Amniotic stem cell (primary cell): ENCODE measurements around the gene DHX32.

Experiments used
- DNase-seq: peaks from one replicate; lab custom pipeline; 2025; lab: John Stamatoyannopoulos, UW

Gene DHX32

DNA sequence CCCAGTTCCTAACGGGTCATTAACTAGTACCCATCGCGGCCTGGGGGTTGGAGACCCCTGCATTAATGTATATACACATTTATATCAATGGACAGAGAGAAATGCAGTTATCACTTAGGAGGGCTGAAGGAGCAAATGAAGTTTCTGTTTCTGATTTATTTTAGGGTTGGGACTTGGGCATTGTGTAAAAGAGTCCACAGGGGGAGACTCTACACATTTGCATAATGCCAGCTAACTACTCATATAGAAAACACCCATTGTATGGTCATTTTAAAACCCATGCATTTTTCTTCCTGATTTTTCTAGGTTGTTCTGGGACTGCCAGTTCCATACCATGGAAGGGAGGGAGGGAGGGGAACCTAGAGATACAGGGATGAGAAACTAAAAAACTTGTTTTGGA is 34.2 kb downstream of the DHX32 start:
- no peak for DNase-seq

DNA sequence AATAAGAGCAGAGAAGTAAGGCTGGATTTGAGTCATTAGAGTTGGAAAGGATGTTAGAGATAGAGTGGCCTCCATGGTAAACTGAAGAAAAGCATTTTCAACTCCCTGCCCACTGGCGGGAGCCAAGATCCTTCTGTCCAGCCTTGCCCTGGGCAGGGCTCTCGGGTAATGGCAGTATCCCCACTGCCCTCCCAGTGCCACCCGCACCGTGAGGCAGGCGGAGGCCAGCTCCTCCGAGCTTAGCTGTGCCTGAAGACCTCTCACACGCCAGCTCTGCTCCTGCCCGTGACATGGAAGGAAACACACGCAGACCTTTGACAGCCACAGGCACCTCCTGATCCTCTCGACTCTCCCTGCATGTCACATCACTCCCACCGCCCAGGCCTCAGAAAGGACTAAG is 35.5 kb downstream of the DHX32 start:
- no peak for DNase-seq

DNA sequence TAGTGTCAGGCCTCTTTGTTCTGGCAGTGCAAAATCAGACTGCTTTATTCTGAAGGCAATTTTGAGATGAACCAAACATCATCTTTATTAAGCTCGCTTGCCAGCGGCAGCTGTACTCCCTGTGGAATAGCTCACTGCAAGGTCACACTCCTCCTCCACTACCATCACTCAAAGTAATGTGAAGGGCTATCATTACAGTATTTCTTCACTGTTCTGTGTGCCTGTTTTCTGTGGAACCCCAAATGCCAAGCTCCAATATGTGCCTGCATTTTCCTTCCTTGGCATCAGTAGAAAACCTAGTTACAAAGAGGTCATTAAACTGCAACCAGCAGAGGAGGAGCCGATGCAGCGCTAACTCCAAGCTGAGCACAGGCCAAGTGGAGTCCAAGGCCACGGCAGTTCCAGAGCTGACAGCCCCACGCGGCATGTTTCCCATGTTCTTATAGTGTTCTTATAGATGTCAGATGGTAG is 36.3 kb downstream of the DHX32 start:
- DNase-seq: no peak

DNA sequence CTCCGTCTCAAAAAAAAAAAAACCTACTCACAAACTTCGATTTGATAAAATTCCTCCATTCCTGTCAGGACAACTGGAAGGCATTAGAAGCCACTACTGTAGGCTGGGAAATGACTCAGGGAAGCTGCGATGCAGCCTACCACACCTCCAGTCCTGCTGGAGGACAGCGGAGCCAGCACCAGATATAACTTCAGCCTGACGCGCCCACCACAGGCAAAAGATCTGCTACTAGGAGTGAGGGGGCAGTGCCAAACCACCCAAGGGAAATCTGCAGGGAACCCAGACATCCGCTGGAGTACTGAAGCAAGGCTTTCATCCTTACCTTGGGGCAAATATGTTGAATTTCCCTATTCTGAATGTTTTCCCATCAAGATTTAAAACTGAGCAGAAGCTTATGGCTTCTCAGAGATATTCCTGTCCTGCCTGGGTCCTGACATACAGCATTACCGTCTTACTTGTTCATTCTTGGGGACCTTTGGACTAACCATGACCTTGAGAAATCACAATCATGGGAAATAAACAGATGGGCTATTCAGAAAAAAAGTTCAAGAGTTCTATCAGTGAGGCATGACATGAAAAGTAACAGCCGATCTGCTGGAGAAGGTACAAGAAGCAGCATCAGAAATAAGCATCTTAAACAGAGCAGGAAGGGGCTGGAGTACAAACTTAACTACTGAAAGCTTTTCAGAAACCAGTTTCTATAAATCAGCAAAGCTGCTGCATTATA is 37.3 kb downstream of the DHX32 start:
- no peak for DNase-seq

DNA sequence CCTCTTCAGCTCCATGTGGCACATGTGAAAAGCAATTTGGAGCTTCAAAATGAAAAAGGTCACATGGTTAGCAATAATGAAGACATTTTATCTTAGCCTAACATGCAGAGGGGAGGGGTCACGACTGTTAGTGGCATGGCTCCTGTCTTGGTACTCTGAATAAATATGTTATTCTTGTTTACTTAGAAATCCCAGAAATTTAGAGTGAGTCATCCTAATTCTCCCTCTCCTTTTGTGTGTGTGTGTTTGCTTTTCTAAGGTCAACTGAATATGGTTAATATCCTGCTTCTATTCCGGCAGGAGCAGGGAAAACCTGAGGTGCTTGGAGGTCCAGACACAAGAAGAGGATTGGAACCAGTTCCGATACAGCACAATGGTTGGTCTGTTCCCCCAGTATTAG is 40.1 kb downstream of the DHX32 start:
- DNase-seq: peak; percentile 14

DNA sequence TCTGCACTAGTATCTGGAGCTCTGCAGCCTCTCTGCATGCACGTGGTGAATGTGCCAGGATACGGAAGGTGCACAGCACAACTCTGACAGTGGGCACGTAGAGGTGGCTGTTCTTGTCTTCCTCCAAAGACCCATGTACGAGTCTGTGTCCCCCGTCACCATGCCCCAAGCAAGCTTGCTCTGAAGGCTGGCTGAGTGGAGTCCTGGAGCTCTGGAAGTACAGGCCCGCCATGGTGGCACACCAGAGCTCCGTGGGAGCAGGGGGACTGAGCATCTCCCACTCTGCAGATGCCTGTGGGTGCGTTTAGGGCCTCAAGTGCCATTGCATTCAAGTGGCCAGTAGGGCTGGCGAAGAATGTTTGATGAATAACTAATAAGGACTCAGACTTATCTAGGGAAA is 40.7 kb downstream of the DHX32 start:
- no peak for DNase-seq

DNA sequence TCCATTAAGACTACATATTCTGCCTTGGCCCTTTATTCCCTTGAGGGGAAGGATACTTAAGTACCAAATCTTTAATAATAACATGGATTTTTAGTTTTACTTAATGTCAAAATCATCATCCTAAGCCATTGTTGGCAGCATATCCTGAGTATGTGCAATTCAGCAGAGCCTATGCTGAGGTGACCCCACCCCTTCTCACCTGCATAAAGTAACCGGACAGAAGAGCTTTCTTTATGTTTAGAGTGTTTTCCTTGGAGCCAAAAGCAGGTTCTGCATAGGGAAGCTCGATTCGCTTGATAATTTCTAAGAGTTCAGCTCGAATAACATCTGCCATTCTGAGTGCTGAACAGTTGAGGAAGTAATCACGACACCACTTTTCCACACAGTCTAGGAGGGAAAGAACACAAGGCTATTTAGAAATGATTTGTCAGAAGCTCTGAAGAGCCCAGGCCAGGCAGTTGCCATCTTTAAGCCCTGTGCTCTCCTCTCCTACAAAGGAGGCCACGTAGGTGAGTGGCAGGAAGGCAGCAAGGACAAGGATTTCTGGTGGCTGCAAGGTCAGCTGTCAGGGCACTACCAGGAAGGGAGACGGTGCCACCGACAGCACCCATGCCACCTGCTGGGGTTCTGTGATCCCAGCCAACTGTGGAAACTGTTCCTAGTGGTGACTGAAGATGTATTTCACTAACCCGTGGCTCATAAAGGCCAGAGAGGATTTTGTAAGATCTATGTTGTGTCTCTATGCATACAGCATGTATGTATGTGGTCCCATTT is 42.1 kb downstream of the DHX32 start:
- DNase-seq: no peak

DNA sequence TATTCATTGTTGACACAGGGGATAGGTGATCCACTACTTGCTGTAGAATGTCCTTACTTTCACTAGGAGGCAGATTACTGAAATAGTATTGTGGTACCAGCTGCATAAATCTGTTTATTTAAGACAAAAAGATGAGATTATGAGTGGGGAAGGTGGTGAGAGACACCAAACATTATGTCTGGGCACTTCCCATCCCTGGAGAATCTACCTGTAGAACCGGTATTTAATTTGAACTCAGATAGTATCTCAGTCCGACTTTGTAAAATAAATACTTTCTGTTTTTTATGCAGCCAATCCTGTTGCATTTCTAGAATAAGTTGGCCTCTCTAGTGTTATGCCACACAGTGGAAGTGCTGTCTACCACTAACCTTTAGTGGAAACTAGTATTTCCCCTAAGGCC is 44.3 kb downstream of the DHX32 start:
- DNase-seq: no peak

DNA sequence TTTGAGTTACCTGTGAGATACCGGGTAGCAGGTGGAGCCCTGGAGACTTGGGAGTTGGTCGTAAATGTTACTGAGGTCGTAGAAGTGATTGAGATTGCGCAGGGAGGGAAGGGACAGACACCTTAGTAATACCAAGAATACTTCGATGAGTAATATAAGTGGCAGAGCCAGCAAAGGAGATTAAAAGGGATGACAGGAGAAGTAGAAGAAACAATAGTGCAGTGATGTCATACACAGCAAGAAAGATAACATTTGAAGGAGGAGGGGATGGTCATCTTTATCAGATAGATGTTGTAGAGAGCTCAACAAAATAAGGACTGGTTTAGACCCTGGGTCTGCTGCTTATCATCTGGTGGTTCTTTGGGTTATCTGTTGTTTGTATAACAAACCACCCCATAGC is 52.8 kb downstream of the DHX32 start:
- DNase-seq: no peak

DNA sequence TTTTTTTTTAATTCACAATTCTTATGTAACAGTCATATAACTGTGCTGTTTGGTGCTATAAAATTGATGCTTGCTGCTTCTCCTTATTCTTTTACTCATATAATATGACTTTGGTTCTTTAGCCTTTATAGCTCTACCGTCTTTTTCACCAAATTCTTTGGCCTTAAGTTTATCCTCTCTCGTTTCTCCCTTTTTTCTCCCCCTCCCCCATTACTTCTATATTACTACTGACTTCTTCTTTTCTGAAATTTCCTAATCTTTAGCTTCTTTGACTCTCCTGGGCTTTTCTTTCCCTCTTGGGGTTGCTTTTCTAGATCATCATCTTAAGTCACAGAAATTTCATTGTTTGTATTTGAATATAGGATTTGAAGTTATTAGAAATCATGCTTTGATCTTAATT is 54.0 kb downstream of the DHX32 start:
- no peak for DNase-seq

DNA sequence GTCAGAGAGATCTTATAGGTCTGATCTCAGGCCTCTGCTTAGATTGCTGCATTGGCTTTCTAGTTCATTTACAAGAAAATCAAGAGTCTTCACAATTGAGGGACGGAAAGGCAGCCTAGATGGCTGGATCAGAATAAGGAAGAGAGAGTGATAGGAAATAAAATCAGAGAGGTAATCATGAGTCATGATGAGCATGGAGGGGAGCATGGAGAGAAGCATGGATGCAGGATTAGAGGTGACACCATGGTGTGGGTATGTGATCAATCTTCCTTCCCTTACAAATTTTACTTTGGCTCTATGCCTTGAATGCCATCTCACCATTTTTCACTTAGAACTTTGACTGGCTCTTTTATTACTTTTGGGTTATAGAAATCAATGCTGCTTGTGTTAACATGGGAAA is 56.4 kb downstream of the DHX32 start:
- DNase-seq: no peak

DNA sequence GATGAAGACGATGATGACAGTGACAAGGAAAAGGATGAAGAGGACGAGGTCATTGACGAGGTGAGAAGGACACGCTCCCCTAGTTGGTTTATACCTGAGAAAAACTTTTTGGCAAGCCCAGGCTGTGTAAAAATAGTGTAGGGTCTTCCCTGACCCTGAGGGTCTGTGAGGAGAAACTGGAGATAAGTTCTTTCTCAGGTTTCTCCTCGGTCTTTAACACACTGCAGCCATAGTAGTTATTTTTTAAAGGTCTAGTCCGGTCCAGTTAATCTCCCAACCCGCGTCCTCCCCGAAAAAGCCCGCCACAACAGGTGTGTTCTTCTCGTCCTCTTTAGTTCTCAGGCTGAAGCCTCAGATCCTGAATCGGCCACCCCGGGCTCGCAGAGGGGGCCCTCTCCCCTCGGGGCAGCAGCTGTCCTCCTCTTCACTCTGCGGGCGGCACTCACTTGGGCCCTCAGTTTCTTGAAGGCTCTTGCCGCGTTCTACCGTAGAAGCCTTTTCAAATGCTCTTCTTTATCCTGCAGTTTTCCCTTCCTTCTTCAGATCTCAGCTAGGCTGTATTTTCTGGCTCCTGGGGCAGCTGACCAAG is 57.3 kb downstream of the DHX32 start:
- DNase-seq: no peak

DNA sequence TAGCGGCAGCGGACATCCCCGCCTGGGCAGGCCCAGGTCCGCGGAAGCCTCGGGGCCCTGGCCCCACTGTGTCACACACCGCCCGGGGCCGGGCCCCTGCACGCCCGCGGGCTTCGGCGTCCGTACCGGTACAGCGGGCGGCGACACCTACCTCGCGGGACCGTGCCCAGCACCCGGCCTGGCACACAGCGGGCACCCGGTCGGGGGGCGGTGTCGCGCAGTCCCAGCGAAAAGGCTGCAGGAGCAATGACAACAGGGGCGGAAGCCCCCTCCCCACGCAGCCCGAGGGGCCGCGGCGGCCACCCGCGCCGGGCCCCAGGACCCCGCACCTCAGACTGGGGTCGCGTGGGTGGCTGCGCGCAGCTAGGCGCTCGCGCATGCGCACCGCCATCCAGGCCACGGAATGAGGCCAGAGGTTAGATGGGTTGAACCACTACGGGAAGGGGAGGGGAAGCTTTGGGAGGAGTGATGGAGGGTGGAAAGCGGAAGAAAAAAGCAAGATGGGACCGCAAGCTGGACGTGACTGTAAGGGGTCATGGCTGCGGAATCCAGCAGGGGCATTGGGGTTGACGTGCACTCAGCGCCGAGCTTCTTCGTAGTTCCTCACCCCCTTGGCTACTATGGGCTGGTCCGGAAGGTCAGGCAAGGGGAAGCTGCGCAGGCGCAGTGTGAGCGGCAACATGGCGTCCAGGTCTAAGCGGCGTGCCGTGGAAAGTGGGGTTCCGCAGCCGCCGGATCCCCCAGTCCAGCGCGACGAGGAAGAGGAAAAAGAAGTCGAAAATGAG is 58.0 kb downstream of the DHX32 start, which contains the start of the genes BCCIP and UROS:
TSS of gene BCCIP (plus strand) at position 669 of the 785 bp plus-strand sequence. CDS start at position 681, 12 bp downstream.
TSS of gene UROS (minus strand) at position 381 of the 785 bp plus-strand sequence. CDS start 6,759 bp downstream, outside the sequence.
- DNase-seq: peak; percentile 86

DNA sequence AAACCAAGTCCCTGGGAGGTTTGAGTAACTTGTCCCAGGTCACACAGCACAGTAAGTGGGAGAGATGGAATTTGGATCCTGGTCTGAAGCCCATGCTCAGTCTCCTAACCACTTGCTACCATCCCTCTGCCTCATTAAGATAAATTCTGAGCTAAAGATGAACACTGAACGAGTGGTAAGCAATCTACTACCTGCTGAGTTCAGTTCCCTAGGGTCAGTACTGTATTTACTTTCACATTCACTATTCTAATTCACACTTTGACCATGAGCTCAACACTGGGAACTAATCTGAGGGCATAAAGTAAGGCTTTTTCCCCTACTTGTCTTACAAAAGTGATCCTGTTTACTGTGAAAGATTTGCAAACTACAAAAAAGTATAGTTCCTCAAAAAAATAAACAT is 60.4 kb downstream of the DHX32 start:
- DNase-seq: no peak

DNA sequence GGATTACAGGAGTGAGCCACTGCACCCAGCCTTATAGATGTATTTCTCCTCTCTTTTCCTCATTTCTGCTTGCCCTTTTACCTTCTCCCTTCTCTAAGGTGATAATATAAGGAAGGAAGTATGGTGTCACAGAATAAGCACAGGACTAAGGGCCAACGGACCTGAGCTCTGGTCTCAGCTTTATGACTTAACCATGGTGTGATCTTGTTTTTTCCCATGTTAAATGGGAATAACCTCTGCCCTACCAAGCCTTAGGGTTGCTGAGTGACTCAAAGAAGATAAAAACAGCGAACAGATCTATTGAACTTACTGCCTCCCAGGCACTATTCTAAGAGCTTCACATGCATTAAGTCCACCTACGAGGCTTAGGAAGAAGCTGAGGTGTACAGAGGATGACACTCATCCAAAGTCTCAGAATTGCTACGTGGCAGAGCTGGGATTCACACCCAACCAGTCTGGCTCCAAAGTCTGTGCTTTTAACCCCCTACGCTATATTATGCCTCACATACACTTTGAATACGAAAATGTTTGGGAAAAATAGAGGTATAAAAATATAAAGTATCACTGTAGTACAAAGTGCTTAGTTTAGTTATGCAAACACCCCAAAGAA is 63.6 kb downstream of the DHX32 start:
- no peak for DNase-seq

DNA sequence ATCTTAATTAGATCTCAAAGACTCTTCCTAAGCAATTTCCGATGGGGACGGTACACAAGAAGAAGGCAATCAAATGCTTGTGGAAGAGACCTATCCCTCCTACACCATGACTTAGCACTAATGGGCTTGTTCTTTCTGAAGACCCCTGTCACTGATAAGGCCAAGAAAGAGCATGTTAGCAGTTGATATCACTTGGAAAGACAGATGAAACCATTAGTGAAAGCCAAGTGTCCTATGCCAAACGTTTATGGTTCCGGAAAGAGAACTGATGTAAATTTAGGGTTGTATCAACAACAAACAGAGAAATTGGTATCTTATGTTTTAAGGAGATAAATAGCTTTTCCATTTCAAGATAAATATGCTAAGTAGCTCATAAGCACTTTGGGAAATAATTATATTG is 64.5 kb downstream of the DHX32 start:
- DNase-seq: no peak

DNA sequence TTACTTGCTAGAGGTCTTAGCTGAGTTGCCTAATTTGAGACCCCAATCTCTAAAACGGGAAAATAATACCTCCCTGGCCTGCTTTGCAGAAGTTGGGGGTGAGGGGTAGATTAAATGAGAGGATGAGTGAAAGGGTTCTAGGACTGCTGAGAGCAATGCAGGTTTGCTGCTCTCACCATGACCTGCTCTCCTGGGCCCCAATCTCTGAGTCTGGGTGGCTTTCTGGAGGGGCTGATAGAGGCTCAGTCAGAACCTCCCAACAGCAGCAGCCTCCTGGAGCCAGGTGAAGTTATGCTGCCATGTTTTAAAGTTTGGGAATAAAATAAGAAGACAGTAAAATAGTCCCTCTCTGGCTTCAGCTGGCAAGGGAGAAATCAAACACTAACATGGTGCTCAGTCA is 65.3 kb downstream of the DHX32 start:
- no peak for DNase-seq

DNA sequence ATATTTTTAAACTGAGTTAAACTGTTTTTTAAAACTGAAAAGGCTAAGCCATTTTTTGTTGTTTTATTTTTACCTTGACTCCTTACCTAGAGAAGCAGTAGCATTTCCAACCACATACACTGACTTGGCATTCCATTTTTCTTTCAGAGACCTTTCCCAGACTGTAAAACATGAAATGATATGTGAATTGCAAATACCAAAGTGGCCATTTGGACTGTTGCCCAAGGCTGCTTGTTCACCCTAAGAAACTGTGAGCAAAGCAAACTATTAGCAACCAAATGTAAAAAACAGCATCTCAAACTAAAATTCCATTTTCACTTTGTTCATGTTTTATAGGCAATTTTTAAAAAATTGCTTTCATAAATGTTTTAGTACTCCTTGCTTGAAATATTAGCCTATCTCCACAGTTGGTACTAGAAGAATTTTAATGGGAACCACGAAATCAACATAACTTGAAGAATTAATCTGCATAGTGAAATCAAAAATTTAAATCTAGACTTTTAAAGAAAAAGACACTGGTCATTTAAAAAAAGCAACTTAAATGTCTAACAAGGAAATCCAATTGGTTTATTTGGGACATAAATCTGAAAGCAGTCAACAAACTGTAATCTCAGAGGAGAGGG is 68.9 kb downstream of the DHX32 start:
- no peak for DNase-seq

DNA sequence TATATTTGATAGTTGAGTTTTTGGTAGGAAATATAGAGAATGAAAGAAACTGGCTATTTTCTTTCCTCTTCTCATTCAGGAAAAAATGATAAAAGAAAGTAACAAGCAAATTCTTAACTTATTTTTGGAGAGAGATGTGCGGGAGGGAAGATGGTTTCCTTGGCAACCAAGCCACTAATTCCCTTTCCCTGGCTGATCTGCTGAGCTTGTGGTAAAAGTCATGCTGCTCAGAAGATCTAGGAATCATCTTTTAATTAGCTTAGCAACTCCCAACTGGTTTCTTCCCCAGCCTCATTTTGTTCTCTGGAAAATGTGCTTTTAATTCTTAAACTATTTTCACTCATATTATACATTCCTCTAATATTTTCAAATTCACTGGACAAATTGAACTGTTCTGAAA is 69.8 kb downstream of the DHX32 start:
- DNase-seq: no peak

DNA sequence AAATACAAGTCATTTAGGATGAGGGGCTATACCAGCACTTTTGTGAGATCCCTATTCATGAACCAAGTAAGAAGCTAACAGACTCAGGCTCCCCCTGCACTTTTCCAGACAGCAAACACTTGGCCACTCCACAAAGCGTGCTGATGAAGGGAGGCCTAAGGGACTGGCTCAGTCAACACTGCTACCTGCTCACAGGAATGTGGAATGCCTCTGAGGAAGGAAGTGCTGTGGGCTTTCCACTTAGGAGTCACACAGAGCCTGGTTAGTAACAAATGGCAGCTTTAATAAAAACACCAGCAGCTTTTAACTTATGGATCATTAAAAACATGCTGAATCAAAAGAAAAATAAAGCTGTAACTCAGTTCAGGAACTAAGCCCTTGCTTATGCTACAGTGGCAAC is 73.0 kb downstream of the DHX32 start:
- DNase-seq: no peak

DNA sequence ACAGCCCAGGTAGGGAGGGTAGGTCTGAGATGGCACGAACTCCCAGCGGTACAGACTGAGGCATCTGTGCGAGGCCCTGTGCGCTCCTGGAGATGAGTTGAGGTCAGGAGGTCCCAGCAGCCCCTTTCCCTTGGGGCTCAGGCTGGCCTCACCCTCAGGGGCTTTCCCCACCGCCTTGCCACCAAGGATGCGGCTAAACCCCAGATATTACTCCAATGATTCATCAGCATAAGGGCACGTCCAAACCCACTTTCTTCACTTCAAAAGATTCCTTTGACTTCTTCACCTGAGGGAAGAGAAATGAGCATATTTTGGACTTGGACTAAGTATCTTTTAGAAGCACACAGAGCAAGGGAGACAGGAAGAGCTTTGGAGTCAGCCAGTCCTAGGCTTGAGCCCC is 78.4 kb downstream of the DHX32 start:
- DNase-seq: no peak
